HG03432 (cell line): ENCODE measurements around the gene PUS7.
"Not testable (repeated sequence)": the region's sequence is repeated elsewhere in the genome, so short reads cannot be mapped to it uniquely, and the experiment has no call there.

Source experiments
- ATAC-seq: cut with Tn5 transposase; IDR thresholded peaks from one replicate; pipeline ENCODE4 v1.9.1; 2021; ENCODE audit warnings: mild to moderate bottlenecking, moderate library complexity; ENCODE audit not compliant: unreplicated experiment

PUS7 gene

DNA sequence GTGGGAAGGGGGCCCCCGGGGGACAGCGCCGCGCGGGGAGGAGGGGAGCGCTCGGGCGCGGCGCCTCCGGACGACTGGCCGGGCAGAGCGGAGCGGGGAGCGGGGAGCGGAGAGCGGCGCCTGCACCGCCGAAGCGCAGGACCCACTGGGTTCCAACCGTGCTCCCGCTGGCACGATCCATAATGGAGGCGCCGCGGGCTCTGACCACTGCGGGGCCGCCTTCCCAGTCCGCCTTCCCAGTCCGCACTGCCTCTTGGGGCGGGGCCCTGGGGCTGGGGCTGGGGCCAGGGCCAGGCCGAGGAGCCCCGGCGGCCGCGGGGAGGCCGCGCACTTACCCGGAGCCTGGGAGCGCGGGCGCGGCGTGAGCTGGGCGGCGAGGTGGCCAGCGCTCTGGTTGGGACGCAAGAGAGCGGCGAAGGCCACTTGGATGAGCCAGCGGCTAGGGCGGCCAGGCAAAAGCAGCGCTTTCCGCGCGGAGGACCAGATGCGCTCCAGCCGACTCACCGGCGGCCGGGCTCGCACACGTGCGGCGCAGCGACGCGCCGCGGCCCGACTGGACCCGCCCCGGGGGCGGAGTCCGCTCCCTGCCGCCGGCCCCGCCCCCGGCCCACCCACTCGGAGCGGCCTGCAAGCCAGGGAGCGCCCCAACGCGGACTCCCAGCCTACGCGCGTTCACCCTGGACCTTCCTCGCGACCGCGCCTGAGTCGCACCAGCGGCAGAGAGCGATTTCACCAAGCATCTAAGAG is at the start of gene PUS7:
TSS of gene PUS7 (minus strand) at position 555 of the 747 bp plus-strand sequence. CDS start 13,759 bp downstream, outside the sequence.
- ATAC-seq = peak; percentile 86

DNA sequence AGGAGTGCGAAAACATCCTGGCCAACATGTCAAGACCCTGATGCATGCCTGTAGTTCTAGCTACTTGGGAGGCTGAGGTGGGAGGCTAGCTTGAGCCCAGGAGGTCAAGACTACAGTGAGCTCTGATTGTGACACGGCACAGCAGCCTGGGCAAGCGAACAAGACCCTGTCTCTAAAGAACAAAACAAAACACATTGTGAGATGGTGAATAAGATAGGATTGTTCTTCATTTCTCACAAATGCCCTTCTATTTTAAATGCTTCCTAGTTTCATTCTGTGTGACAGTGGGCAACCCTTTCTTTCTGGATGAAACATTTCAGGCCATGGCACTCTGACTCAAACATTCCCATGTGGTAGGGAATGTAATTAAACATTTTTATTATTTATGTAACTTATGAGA is 45.8 kb upstream of the PUS7 start:
- ATAC-seq = no peak

DNA sequence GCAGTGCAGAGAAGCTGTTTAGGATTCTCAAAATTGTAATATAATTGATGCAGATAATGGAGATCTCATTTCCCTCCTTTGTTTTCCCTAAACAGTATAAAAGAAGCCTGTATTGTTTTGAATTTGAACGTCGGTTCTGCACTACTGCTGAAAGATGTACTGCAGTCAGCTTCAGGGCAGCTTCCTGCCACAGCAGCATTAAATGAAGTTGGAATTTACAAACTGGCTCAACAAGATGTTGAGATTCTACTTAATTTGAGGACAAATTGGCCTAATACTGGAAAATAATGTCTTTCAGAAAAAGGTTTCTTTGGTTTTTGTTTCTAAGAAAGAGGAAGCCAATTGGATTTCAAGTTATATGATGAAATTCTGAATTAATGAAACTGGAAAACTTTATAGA is 45.0 kb upstream of the PUS7 start:
- ATAC-seq = no peak

GRCh38 chr7:105565190-105565589 is 43.1 kb upstream of the PUS7 start:
- no peak for ATAC-seq

GRCh38 chr7:105559926-105560325 is 37.9 kb upstream of the PUS7 start:
- ATAC-seq = no peak

DNA sequence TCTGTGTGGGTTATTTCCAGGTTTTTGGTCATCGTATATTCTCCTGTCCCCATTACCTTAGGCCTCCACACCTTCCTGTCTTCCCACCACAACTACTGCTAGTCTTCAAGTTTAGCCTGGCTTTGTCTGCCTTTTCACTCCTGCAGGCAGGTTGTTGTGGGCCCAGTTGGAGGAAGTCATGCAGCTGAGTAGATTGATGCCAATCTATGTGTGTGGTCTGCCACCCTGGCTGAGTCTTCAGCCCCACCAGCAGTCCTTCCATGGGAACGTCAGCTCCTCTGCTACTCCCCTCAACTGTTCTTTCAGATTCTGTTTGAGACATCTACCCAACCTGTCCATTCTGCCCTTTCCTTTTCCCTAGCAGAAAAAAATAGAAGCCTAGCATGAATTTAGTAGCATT is 16.3 kb upstream of the PUS7 start:
- ATAC-seq = no peak

DNA sequence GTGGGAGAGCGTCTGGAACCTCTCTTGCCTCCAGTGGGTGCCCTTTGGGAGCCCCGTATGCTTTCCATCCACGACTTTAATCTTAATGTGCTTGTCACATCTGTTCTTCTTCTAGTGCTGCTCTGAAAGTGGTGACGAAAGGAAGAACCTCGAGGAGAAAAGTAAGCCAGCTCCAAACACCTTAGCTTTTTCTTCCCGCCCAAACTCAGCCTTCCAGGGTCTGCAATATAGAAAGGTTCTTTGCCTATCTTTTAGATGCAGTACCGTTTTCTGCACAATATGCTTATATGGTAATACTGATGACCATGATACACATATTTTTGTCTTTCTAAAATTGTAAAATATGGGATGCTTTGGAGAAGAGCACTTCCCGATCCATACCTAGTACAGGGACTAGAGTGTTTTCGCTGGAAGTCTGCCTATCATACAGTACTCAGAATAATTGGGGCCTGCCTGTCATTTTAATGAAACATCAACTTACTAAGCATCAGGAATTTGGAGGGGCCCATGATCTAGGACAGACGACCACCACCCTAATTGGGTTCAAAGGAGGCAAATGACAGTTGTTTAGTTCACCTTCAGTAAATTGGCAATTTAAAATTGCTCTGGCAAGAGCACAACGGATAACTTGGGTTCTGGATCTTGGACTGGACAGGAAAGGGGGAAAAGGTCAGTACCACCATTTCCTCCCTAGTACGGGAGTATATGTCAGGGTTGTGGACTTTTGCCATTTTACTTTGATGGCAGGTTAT is 10.8 kb upstream of the PUS7 start:
- no peak for ATAC-seq

GRCh38 chr7:105531792-105532671 is 10.0 kb upstream of the PUS7 start, which contains the start of gene RINT1:
TSS of gene RINT1 (plus strand) at chr7:105532201. CDS start at chr7:105532316, 115 bp downstream.
- peak; percentile 96 for ATAC-seq

DNA sequence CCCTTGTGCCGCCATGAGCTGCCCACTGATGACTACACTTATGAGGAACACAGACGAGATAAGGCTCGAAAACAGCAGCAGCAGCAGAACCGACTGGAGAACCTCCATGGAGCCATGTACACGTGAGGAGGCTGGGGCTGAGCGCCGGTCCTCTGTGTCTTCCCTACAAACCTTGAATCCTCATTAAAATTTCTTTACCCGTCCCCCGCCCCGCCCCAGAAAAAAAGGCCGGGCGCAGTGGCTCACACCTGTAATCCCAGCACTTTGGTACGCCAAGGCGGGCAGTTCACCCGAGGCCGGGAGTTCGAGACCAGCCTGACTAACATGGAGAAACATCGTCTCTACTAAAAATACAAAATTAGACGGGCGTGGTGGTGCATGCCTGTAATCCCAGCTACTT is 8.5 kb upstream of the PUS7 start:
- no peak for ATAC-seq

- no peak for ATAC-seq
These were observed 8.1 kb upstream of the PUS7 start for GRCh38 chr7:105530126-105530525.

DNA sequence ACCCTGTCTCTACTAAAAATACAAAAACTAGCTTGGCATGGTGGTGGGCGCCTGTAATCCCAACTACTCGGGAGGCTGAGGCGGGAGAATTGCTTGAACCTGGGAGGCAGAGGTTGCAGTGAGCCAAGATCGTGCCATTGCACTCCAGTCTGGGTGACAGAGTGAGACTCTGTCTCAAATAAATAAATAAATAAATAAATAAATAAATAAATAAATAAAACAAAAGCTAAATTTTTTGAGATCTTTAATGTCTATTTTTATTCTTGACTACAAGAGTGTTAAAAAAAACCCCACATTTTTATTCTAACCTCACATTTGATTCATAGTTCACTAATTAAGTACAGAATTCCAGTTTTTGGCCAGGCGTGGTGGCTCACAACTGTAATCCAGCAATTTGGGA is 5.7 kb upstream of the PUS7 start:
- not testable (repeated sequence) for ATAC-seq

DNA sequence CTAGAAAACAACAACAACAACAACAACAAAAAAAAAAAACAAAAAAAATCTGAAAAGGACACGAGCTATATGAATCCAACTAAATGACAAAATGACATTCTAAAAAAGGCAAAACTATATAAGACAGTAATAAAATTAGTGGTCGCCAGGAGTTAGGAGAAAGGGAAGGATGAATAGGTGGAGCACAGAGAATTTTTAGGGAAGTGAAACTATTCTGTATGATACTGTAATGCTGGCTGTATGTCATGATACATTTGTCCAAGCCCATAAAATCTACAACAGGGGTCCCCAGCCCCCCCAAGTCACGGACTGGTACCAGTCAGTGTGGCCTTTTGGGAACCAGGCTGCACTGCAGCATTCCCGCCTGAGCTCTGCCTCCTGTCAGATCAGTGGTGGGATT is 2.8 kb upstream of the PUS7 start:
- no peak for ATAC-seq

GRCh38 chr7:105524423-105524822 is 2.4 kb upstream of the PUS7 start:
- ATAC-seq = not testable (repeated sequence)

DNA sequence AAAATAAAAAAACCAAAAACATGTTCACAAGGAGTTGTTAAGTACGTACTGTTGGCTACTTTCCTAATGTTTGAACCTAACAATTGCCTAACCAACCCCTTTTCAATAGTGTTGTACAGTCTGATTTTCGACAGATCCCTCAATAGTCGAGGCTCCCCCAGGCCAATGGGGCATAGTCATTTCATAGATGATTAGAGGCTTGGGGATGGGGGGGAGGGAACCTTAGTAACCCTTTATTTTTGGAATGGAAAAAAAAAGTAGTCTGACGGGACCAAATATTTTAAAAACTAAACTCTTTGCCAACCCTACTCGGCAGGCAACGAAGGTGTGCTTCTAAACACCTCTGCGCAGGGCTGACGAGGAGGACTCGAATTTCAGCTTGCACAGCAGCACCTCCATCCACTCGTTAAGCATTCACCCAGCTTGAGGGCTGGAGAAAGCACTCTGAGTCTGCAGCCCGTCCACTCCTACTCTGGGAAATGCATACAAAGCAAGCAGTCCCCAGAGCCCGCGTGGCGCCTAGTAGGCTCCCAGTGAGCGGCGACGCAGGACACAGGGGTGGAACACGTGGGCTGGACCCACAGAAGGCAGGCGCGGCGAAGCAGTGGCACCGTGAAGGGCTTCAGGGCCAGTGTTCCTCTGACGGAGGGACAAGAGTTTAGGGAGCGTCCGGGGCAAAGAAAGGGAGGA is 899 bp downstream of the PUS7 start:
- ATAC-seq = peak; percentile 46

DNA sequence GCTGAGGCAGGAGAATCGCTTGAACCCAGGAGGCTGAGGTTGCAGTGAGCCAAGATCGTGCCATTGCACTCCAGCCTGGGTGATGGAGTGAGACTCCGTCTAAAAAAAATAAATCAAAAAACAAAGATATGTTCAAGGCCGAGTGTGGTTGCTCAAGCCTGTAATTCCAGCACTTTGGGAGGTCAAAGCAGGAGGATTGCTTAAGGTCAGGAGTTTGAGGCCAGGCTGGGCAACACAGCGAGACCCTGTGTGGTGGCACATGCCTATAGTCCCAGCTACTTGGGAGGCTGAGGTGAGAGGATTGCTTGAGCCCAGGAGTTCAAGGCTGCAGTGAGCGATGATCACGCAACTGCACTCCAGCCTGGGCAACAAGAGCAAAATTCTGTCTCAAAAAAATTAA is 1.5 kb downstream of the PUS7 start:
- ATAC-seq = not testable (repeated sequence)

DNA sequence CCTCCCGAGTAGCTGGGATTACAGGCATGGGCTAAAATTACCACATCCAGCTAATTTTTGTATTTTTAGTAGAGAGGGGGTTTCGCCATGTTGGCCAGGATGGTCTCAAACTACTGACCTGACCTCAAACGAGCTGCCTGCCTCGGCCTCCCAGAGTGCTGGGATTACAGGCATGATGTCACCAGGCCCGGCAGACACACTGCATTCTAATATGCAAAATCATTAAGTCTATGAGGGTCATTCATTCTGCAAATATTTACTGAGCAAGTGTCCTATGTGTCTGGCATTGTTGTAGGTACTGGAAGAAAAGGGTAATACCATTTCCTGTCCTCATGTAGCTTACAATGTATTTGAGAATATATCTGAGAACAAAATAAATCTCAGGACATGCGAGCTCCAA is 2.7 kb downstream of the PUS7 start:
- ATAC-seq = no peak

DNA sequence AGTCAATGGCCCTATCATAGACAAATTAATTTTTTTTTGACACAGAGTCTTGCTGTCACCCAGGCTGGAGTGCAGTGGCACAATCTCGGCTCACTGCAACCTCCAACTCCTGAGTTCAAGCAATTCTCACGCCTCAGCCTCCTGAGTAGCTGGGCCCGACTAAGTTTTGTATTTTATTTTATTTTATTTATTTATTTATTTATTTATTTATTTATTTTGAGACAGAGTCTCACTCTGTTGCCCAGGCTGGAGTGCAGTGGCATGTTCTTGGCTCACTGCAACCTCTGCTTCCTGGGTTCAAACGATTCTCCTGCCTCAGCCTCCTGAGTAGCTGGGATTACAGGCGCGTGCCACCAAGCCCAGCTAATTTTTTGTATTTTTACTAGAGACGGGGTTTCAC is 6.5 kb downstream of the PUS7 start:
- not testable (repeated sequence) for ATAC-seq

DNA sequence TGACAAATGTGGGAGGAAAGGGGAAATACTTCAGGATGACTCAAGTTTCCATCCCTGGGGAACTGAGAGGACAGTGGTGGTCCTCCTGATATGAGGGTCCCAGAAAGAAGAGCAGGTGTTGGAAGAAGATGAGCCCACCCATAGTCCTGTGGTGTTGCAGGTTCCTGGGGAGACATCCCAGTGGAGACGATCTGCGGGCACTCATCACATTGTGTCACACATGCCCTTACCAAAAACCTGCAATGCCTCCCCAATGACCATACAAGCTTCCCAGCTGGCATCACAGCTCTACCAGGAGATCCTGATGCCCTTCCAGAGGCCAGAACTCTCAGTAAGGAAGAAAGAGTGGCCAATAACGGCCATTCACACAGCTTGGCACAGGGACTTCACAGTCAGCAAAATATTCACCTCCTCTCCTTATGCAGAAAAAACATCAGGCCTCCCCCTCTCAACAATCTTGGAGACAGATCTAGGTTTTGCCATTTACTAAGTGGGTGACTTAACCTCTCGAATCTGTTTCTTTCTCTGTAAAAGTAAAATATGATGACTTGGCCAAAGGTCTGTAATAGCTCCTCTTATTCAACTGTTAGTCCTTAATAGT is 9.0 kb downstream of the PUS7 start:
- ATAC-seq = no peak

- ATAC-seq = no peak
These were observed 9.7 kb downstream of the PUS7 start for GRCh38 chr7:105512415-105512814.

DNA sequence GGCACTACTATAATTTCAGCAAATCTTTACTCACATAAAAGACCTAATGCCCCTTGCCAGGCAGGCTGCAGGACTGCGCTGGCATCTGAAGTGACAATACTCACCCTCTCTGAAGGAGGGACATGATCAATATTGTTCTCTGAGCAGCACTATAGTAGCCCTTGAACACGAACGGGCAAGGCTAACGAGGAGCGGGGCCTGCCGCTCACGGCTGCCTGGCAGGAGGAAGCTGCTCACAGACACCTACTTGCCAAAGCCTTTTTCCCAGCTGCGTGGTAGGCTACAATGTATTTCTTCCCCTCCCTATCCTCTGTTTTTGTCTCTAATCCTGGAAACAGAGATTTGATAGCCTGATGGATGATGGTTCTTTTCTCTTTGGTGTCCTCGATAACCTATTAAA is 19.9 kb downstream of the PUS7 start:
- ATAC-seq = no peak
